GM10266 (cell line): ENCODE results near the gene CPPED1.

Experiments
- DNase-seq: peaks from one replicate; pipeline ENCODE4 v3.0.0; 2012; ENCODE audit errors: extremely low spot score
- CTCF ChIP-seq: IDR thresholded peaks from 2 replicates; pipeline ENCODE4 v1.5.1; 2012; ENCODE audit warnings: mild to moderate bottlenecking, low read depth; ENCODE audit not compliant: control insufficient read depth, insufficient read depth; ENCODE audit errors: missing control alignments

CPPED1 gene

GRCh38 chr16:12752159-12752558 is 51.5 kb downstream of the CPPED1 start:
- TF ChIP-seq CTCF = no peak
- no peak for DNase-seq

GRCh38 chr16:12750554-12750918 is 53.2 kb downstream of the CPPED1 start:
- no peak for TF ChIP-seq CTCF
- DNase-seq = no peak

- TF ChIP-seq CTCF = no peak
Observed at GRCh38 chr16:12749076-12749475, 54.6 kb downstream of the CPPED1 start.

GRCh38 chr16:12747827-12748226 is 55.9 kb downstream of the CPPED1 start:
- TF ChIP-seq CTCF = no peak
- DNase-seq = no peak

More at GRCh38 chr16:12749076-12749475, 54.6 kb downstream of the CPPED1 start:
- DNase-seq = no peak

GRCh38 chr16:12747261-12747660 is 56.4 kb downstream of the CPPED1 start:
- no peak for TF ChIP-seq CTCF

GRCh38 chr16:12744860-12745259 is 58.8 kb downstream of the CPPED1 start:
- DNase-seq = no peak
- no peak for TF ChIP-seq CTCF

More at GRCh38 chr16:12747261-12747660, 56.4 kb downstream of the CPPED1 start:
- no peak for DNase-seq

GRCh38 chr16:12742741-12743140 is 60.9 kb downstream of the CPPED1 start:
- TF ChIP-seq CTCF = no peak
- no peak for DNase-seq
